ENCODE results near the gene ZNF138.

- TF ChIP-seq TAF1 (IDR thresholded peaks at IDR 0.05; ENCODE audit: low read depth, low read length) (no peak), POLR2AphosphoS5 (IDR thresholded peaks at IDR 0.05; ENCODE audit: low read depth, low read length) (no peak), PAX5 (IDR thresholded peaks at IDR 0.05; ENCODE audit: insufficient read depth, low read length, severe bottlenecking) (no peak), POLR2A (IDR thresholded peaks at IDR 0.05; ENCODE audit: low read depth, low read length) (no peak), SPI1 (IDR thresholded peaks at IDR 0.05; ENCODE audit: low read depth, low read length) (no peak), POU2F2 (IDR thresholded peaks at IDR 0.05; ENCODE audit: low read depth, low read length) (no peak)
Observed at GRCh38 chr7:64753032-64753431, 41.2 kb upstream of the ZNF138 start.

Data from GM12891 (cell line).